A549 (cell line): Measurements from ENCODE around the gene CACNA2D2. TPM values are rescaled to one million over a fixed set of nuclear protein-coding genes. Genes with fewer than 3 reads are reported as not detected.

ENCODE experiments used
- ATAC-seq, 2 experiments: fragments of 200-7000 bp in 1 of 2; fragments of >200 bp in 1 of 2; cut with Nextera tagmentation in 1 of 2; cut with Tn5 transposase in 1 of 2; 3 replicates each; pipeline versions ENCODE4 v1.8.0 to v1.9.1; 2018 to 2020; ENCODE audit warnings: mild to moderate bottlenecking in 1 of 2, moderate library complexity in 1 of 2
- CTCF ChIA-PET: fragments of 300-600 bp; sonication (Branson Sonifier 250); formaldehyde crosslinking; extraction: SDS; loops from one replicate; lab custom pipeline; 2021; ENCODE audit warnings: antibody characterized with exemption, inconsistent platforms; lab: Yijun Ruan, JAX
- POLR2A ChIA-PET: fragments of 350-600 bp; formaldehyde crosslinking; extraction: SDS; loops from one replicate; lab custom pipeline; 2021; ENCODE audit warnings: antibody characterized with exemption, inconsistent platforms; lab: Yijun Ruan, JAX
- DNase-seq, 2 experiments: peaks; one replicate each; pipeline versions ENCODE4 v3.0.0 to v3.0.0-alpha.2; 2011 to 2016; ENCODE audit warnings: low read depth in 1 of 2, low spot score in 1 of 2
- FAIRE-seq: peaks from 2 replicates; lab custom pipeline; 2011; peaks lifted over from hg19 to GRCh38; lab: Jason Lieb, UNC
- H3K27ac ChIP-seq, 2 experiments: fragments of >200 bp; sonication (Bioruptor Twin); formaldehyde crosslinking; 3 replicates each; pipeline ENCODE4 v1.5.1; 2016 to 2017
- H3K4me1 ChIP-seq: fragments of >200 bp; sonication (Bioruptor Twin); formaldehyde crosslinking; 3 replicates; pipeline ENCODE4 v1.6.1; 2016
- H3K4me2 ChIP-seq: fragments of >200 bp; sonication (Bioruptor Twin); formaldehyde crosslinking; 3 replicates; pipeline ENCODE4 v1.6.1; 2016
- H3K4me3 ChIP-seq: fragments of >200 bp; sonication (Bioruptor Twin); formaldehyde crosslinking; 3 replicates; pipeline ENCODE4 v1.5.1; 2016
- H3K9me3 ChIP-seq: fragments of >200 bp; sonication (Bioruptor Twin); formaldehyde crosslinking; 3 replicates; pipeline ENCODE4 v1.6.1; 2016
- E2F6 ChIP-seq: IDR thresholded peaks from 2 replicates; pipeline ENCODE4 v1.6.1; 2012; ENCODE audit warnings: low read depth, borderline replicate concordance
- EHMT2 ChIP-seq: fragments of 200-600 bp; sonication (generic); IDR thresholded peaks from 2 replicates; pipeline ENCODE4 v1.6.1; 2016; ENCODE audit warnings: antibody characterized with exemption, low read depth, mild to moderate bottlenecking, moderate library complexity
- ELK1 ChIP-seq: fragments of 150-350 bp; IDR thresholded peaks from 2 replicates; pipeline ENCODE4 v1.6.1; 2014; ENCODE audit warnings: low read depth, mild to moderate bottlenecking, low read length
- EP300 ChIP-seq, 2 experiments: fragments of >200 bp; sonication (Bioruptor Twin); formaldehyde crosslinking; IDR thresholded peaks; 2 replicates in 1 of 2; 3 replicates in 1 of 2; pipeline ENCODE4 v1.6.1; 2016 to 2017
- FOSB ChIP-seq: fragments of 250-450 bp; sonication (Bioruptor Pico); IDR thresholded peaks from 2 replicates; pipeline ENCODE4 v1.5.0; 2020; ENCODE audit warnings: mild to moderate bottlenecking, moderate library complexity
- FOSL2 ChIP-seq, 2 experiments: fragments of 450-650 bp in 1 of 2; fragments of >200 bp in 1 of 2; sonication (Bioruptor Twin) in 1 of 2; formaldehyde crosslinking; IDR thresholded peaks; 2 replicates each; pipeline versions ENCODE4 v1.5.0 to v1.6.1; 2016 to 2020; ENCODE audit warnings: mild to moderate bottlenecking in 1 of 2, moderate library complexity in 1 of 2
- FOXS1 ChIP-seq: fragments of 250-450 bp; sonication (Bioruptor Pico); IDR thresholded peaks from 2 replicates; pipeline ENCODE4 v1.5.0; 2020; ENCODE audit warnings: mild to moderate bottlenecking, moderate library complexity
- HES2 ChIP-seq: fragments of >200 bp; sonication (Bioruptor Twin); formaldehyde crosslinking; IDR thresholded peaks from 2 replicates; pipeline ENCODE4 v1.6.1; 2016
- HOXB13 ChIP-seq: fragments of 250-450 bp; sonication (Bioruptor Pico); IDR thresholded peaks from 2 replicates; pipeline ENCODE4 v1.5.0; 2020; ENCODE audit warnings: low read depth, mild to moderate bottlenecking, moderate library complexity
- KDM5A ChIP-seq: fragments of 200-600 bp; sonication (generic); IDR thresholded peaks from 2 replicates; pipeline ENCODE4 v1.6.1; 2016; ENCODE audit warnings: antibody characterized with exemption, mild to moderate bottlenecking
- MAZ ChIP-seq: fragments of 150-350 bp; IDR thresholded peaks from 2 replicates; pipeline ENCODE4 v1.6.1; 2014; ENCODE audit warnings: antibody characterized with exemption, low read depth, low read length, borderline replicate concordance
- NFE2L2 ChIP-seq: fragments of 150-350 bp; conservative IDR thresholded peaks from 2 replicates; pipeline ENCODE4 v1.6.1; 2014; ENCODE audit warnings: low read length
- NR3C1 ChIP-seq: fragments of >200 bp; sonication (Bioruptor Twin); formaldehyde crosslinking; IDR thresholded peaks from 3 replicates; pipeline ENCODE4 v1.6.1; 2017
- POLR2AphosphoS2 ChIP-seq: conservative IDR thresholded peaks from 2 replicates; pipeline ENCODE4 v1.6.1; 2012; ENCODE audit warnings: low read length, improper control_type of control experiment, inconsistent platforms
- SMC3 ChIP-seq: fragments of >200 bp; sonication (Bioruptor Twin); formaldehyde crosslinking; IDR thresholded peaks from 3 replicates; pipeline ENCODE4 v1.6.1; 2018; ENCODE audit warnings: inconsistent platforms
- SREBF2 ChIP-seq: fragments of 450-650 bp; IDR thresholded peaks from 2 replicates; pipeline ENCODE4 v1.6.1; 2014; ENCODE audit warnings: mild to moderate bottlenecking, moderate library complexity
- USF2 ChIP-seq: fragments of 450-650 bp; IDR thresholded peaks from 2 replicates; pipeline ENCODE4 v1.6.1; 2014; ENCODE audit warnings: antibody characterized with exemption
- ZSCAN20 ChIP-seq: fragments of 250-450 bp; sonication (Bioruptor Pico); IDR thresholded peaks from 2 replicates; pipeline ENCODE4 v1.8.0; 2022; ENCODE audit warnings: mild to moderate bottlenecking, moderate library complexity
- WGBS: methylation state at CpG from one replicate; pipeline ENCODE4 v1.1.6; 2017; ENCODE audit errors: missing lambda C conversion rate; 5-methylcytosine and 5-hydroxymethylcytosine counted together
- polyA plus RNA-seq, 4 experiments: library from polyadenylated mRNA; depleted of rRNA in 3 of 4; stranded (reverse); fragments of >200 nt; fragmentation: RNase III in 1 of 4; extraction: RNeasy Plus Mini Kit Qiagen cat#74134 plus additional on column Dnase treatment in 1 of 4; gene quantifications; 2 replicates in 3 of 4; 3 replicates in 1 of 4; pipeline ENCODE4 v1.2.3, GENCODE V29; 2011 to 2017

Gene CACNA2D2
- polyA plus RNA-seq, 2 of the 4 experiments (the other 2 are of a cell fraction), result 0.21 to 0.75 TPM

GRCh38 chr3:50355829-50356552 lies 147.4 kb downstream of the CACNA2D2 start (continued):
- TF ChIP-seq FOSL2 (IDR thresholded peaks at IDR 0.05) (no peak), FOSL2 (CRISPR knock-in tag; IDR thresholded peaks at IDR 0.05) (no peak), KDM5A (no peak)

GRCh38 chr3:50354850-50355249 lies 148.6 kb downstream of the CACNA2D2 start:
- CTCF ChIA-PET, result interaction anchor here (0.8 to 1.7 kb wide), 3 partner anchors 16 to 197 kb away, joined by 3 to 4 read pairs (median 3); no protein-coding TSS in a partner anchor

GRCh38 chr3:50354186-50354764 lies 149.2 kb downstream of the CACNA2D2 start:
- H3K4me3 ChIP-seq, result no peak overlapping the region
- no peaks in the 10 kb centered on the region for H3K9me3 ChIP-seq
- H3K4me1 ChIP-seq, result peaks cover 47% of the 10 kb centered on the region
- CTCF ChIA-PET, result interaction anchor here (0.8 to 1.7 kb wide), 4 partner anchors 16 to 197 kb away, joined by 3 to 4 read pairs (median 3); no protein-coding TSS in a partner anchor
- H3K27ac ChIP-seq, result no peak overlapping the region
- H3K4me2 ChIP-seq, result no peak overlapping the region
- FAIRE-seq, result no peak
- no peak for TF ChIP-seq ELK1
- no peak for ATAC-seq
- POLR2A ChIA-PET, result no interaction called here
- WGBS, result 97% methylated on average over 5 of the region's 5 CpGs
- no peak for DNase-seq

More at GRCh38 chr3:50354850-50355249, 148.6 kb downstream of the CACNA2D2 start:
- Histone ChIP-seq H3K27ac (no peak overlapping the region), H3K4me1 (peaks cover 43% of the 10 kb centered on the region), H3K4me3 (no peak overlapping the region), H3K4me2 (no peak overlapping the region), H3K9me3 (no peaks in the 10 kb centered on the region)
- TF ChIP-seq HOXB13 (CRISPR knock-in tag) (no peak), USF2 (no peak), SMC3 (no peak), EHMT2 (no peak), SREBF2 (no peak), E2F6 (no peak), HES2 (no peak), MAZ (no peak)
- POLR2A ChIA-PET, result no interaction called here
- ATAC-seq, result no peak
- 92% methylated on average over 3 of the region's 7 CpGs for WGBS
- no peak for FAIRE-seq
- DNase-seq, result no peak

GRCh38 chr3:50353245-50354004 lies 150.0 kb downstream of the CACNA2D2 start:
- ATAC-seq (no peak), FAIRE-seq (no peak)
- no peak overlapping the region for H3K27ac ChIP-seq
- CTCF ChIA-PET, result interaction anchor here (0.6 to 1.7 kb wide), 7 partner anchors 16 to 1556 kb away, joined by 3 to 5 read pairs (median 4); partner anchors contain the start of gene TUSC2
- no peak overlapping the region for H3K4me3 ChIP-seq
- no peak overlapping the region for H3K4me2 ChIP-seq
- peaks cover 47% of the 10 kb centered on the region for H3K4me1 ChIP-seq
- TF ChIP-seq NFE2L2, result no peak
- TF ChIP-seq NR3C1, result no peak
- no peak for TF ChIP-seq KDM5A
- TF ChIP-seq FOSB (CRISPR knock-in tag), result no peak
- no peak for TF ChIP-seq FOXS1
- TF ChIP-seq EP300 (IDR thresholded peaks at IDR 0.05), result no peak
- TF ChIP-seq ZSCAN20 (CRISPR knock-in tag), result no peak
- no peak for TF ChIP-seq POLR2AphosphoS2
- TF ChIP-seq, all 56 proteins: peak for 0
- POLR2A ChIA-PET, result no interaction called here
- 93% methylated on average over 6 of the region's 12 CpGs for WGBS
- no peaks in the 10 kb centered on the region for H3K9me3 ChIP-seq
- no peak for DNase-seq
